Naive B cell (primary cell): ENCODE results near the gene NUCB1. TPM values are rescaled to one million over a fixed set of nuclear protein-coding genes. Genes with fewer than 3 reads are reported as not detected.
"Not testable (repeated sequence)": the region's sequence is repeated elsewhere in the genome, so short reads cannot be mapped to it uniquely, and the experiment has no call there.

ENCODE experiments used
- ATAC-seq, 2 donors: fragments of 150-1000 bp; cut with Tn5 transposase; 2 replicates each; pipeline ENCODE4 v1.10.0; 2021; ENCODE audit warnings: low read depth in 2 of 2, mild to moderate bottlenecking in 2 of 2, moderate library complexity in 2 of 2
- DNase-seq: peaks from one replicate; pipeline ENCODE4 v3.0.0; 2022
- H3K27ac Mint-ChIP-seq, 6 donors: one replicate each; pipeline ENCODE4 v1.8.0; 2020 to 2022; ENCODE audit warnings: mild to moderate bottlenecking in 6 of 6, mixed read lengths in 6 of 6, moderate library complexity in 5 of 6, inconsistent platforms in 2 of 6
- H3K27me3 Mint-ChIP-seq, 3 donors: one replicate each; pipeline ENCODE4 v1.8.0; 2021 to 2022; ENCODE audit warnings: mixed read lengths in 3 of 3, mild to moderate bottlenecking in 1 of 3
- H3K36me3 Mint-ChIP-seq, 2 donors: one replicate each; pipeline ENCODE4 v1.8.0; 2020 to 2022; ENCODE audit warnings: mixed read lengths in 2 of 2, inconsistent platforms in 1 of 2, mild to moderate bottlenecking in 1 of 2
- H3K4me1 Mint-ChIP-seq, 3 donors: one replicate each; pipeline ENCODE4 v1.8.0; 2020 to 2022; ENCODE audit warnings: mixed read lengths in 3 of 3, inconsistent platforms in 1 of 3, mild to moderate bottlenecking in 1 of 3, moderate library complexity in 1 of 3
- H3K4me3 Mint-ChIP-seq, 8 donors: one replicate each; pipeline ENCODE4 v1.8.0; 2020 to 2022; ENCODE audit warnings: mild to moderate bottlenecking in 8 of 8, mixed read lengths in 8 of 8, moderate library complexity in 8 of 8, inconsistent platforms in 2 of 8
- H3K9me3 Mint-ChIP-seq, 7 donors: one replicate each; pipeline ENCODE4 v1.8.0; 2020 to 2022; ENCODE audit warnings: mixed read lengths in 7 of 7, mild to moderate bottlenecking in 5 of 7, inconsistent platforms in 2 of 7, moderate library complexity in 1 of 7
- polyA plus RNA-seq, 6 donors: library from polyadenylated mRNA; unstranded; fragments of 300-500 nt; fragmentation: Illumina TruSeq; gene quantifications; one replicate each; pipeline ENCODE4 v1.2.3, GENCODE V29; 2021; ENCODE audit warnings: low read depth in 6 of 6

The NUCB1 gene
- polyA plus RNA-seq, 6 donors from 2014 or later, result 48.8 to 90.6 (median 54.6) TPM

- H3K27me3 Mint-ChIP-seq, result no peaks in the 10 kb centered on the region
- ATAC-seq (no peak), DNase-seq (no peak)
- H3K36me3 Mint-ChIP-seq, result peaks cover 12 to 20% of the 10 kb centered on the region in 2 donors
- peaks cover 0 to 2% (median 0%) of the 10 kb centered on the region in 7 donors for H3K9me3 Mint-ChIP-seq
- peak overlapping the region; percentile 69 to 100 (median 78) for H3K27ac Mint-ChIP-seq
- peak overlapping the region in 4 of 8 donors; percentile 20 to 99 (median 34) for H3K4me3 Mint-ChIP-seq
- peaks cover 32 to 49% (median 32%) of the 10 kb centered on the region in 3 donors for H3K4me1 Mint-ChIP-seq
These were observed 21.7 kb upstream of the NUCB1 start for GRCh38 chr19:48878196-48879024.

DNA sequence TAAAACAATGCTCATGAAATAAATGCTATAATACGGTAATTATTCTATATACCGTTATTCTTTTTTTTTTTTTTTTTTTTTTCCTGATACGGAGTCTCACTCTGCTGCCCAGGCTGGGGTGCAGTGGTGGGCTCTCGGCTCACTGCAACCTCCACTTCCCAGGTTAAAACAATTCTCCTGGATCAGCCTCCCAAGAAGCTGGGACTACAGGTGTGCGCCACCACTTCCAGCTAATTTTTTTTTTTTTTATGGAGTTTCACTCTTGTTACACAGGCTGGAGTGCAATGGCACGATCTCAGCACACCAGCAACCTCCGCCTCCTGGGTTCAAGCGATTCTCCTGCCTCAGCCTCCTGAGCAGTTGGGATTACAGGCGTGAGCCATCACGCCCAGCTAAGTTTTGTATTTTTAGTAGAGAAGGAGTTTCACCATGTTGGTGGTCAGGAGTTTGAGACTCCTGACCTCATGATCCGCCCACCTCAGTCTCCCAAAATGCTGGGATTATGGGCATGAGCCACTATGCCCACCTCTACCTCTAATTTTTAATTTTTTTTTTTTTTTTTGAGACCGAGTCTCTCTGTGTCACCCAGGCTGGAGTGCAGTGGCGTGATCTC lies 21.0 kb upstream of the NUCB1 start:
- peak overlapping the region in 1 of 8 donors; percentile 99 for H3K4me3 Mint-ChIP-seq
- no peak for ATAC-seq
- no peak for DNase-seq
- H3K27me3 Mint-ChIP-seq, result no peaks in the 10 kb centered on the region
- peak overlapping the region in 3 of 6 donors; percentile 51 to 100 (median 59) for H3K27ac Mint-ChIP-seq
- H3K9me3 Mint-ChIP-seq, result peaks cover 0 to 2% (median 0%) of the 10 kb centered on the region in 7 donors
- H3K36me3 Mint-ChIP-seq, result peaks cover 5 to 12% of the 10 kb centered on the region in 2 donors
- H3K4me1 Mint-ChIP-seq, result peaks cover 25 to 42% (median 25%) of the 10 kb centered on the region in 3 donors

GRCh38 chr19:48879696-48880095 lies 20.4 kb upstream of the NUCB1 start:
- not testable (repeated sequence) for H3K9me3 Mint-ChIP-seq, DNase-seq, H3K36me3 Mint-ChIP-seq, H3K27me3 Mint-ChIP-seq, ATAC-seq
- peak overlapping the region in 1 of 8 donors; percentile 78 for H3K4me3 Mint-ChIP-seq
- H3K4me1 Mint-ChIP-seq, result peaks cover 19 to 36% (median 21%) of the 10 kb centered on the region in 3 donors
- H3K27ac Mint-ChIP-seq, result peak overlapping the region in 4 of 6 donors; percentile 51 to 100 (median 60)

GRCh38 chr19:48881741-48882657 lies 18.1 kb upstream of the NUCB1 start:
- no peaks in the 10 kb centered on the region for H3K36me3 Mint-ChIP-seq
- H3K27me3 Mint-ChIP-seq, result no peaks in the 10 kb centered on the region
- H3K4me1 Mint-ChIP-seq, result peaks cover 0 to 16% (median 7%) of the 10 kb centered on the region in 3 donors
- peak overlapping the region in 2 of 6 donors; percentile 72 to 94 for H3K27ac Mint-ChIP-seq
- ATAC-seq (peak; percentile 20 to 31), DNase-seq (peak; percentile 33)
- H3K4me3 Mint-ChIP-seq, result peak overlapping the region in 2 of 8 donors; percentile 35 to 65
- peaks cover 0 to 2% (median 0%) of the 10 kb centered on the region in 7 donors for H3K9me3 Mint-ChIP-seq

DNA sequence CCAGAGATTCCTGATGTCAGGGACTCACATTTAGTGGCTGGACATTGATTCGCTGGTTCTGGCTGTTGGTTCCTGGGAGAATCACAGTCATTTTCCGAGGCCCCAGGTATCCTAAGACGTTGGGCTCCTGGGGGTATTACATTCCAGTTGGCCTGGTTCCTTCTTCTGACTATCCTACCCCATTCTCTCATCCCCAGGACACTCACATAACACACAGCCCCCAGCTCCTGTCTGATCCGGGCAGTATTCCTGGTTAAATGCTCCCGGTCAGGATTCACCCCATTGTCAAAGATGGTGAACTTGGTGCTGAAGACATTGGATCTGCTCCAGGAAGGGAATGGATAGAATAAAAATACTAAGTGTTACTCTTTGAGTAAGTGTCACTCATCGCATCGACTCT lies 16.4 kb upstream of the NUCB1 start:
- no peak for ATAC-seq
- no peak overlapping the region for H3K4me3 Mint-ChIP-seq

GRCh38 chr19:48887861-48888612 lies 12.1 kb upstream of the NUCB1 start:
- no peaks in the 10 kb centered on the region for H3K36me3 Mint-ChIP-seq
- DNase-seq (no peak), ATAC-seq (no peak)
- H3K27me3 Mint-ChIP-seq, result peaks cover 4 to 25% (median 19%) of the 10 kb centered on the region in 3 donors
- H3K4me3 Mint-ChIP-seq, result no peak overlapping the region
- no peaks in the 10 kb centered on the region for H3K9me3 Mint-ChIP-seq
- H3K27ac Mint-ChIP-seq, result peak overlapping the region in 1 of 6 donors; percentile 42
- H3K4me1 Mint-ChIP-seq, result peaks cover 0 to 4% (median 0%) of the 10 kb centered on the region in 3 donors

More for the DNA sequence above, 16.4 kb upstream of the NUCB1 start:
- H3K27ac Mint-ChIP-seq, result no peak overlapping the region
- no peak for DNase-seq
- H3K27me3 Mint-ChIP-seq, result no peaks in the 10 kb centered on the region
- H3K9me3 Mint-ChIP-seq, result peaks cover 0 to 2% (median 0%) of the 10 kb centered on the region in 7 donors
- H3K4me1 Mint-ChIP-seq, result peaks cover 0 to 6% (median 4%) of the 10 kb centered on the region in 3 donors
- H3K36me3 Mint-ChIP-seq, result no peaks in the 10 kb centered on the region

DNA sequence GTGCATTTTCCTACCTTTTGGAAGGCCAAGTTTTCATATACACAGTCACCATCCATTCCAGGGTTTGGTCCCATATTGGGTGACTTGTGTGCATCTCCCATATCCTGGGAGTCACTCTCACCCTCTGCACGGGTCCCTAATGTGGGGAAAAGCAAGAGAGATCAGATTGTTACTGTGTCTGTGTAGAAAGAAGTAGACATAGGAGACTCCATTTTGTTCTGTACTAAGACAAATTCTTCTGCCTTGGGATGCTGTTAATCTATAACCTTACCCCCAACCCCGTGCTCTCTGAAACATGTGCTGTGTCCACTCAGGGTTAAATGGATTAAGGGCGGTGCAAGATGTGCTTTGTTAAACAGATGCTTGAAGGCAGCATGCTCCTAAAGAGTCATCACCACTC lies 10.6 kb upstream of the NUCB1 start:
- not testable (repeated sequence) for ATAC-seq, H3K4me1 Mint-ChIP-seq, H3K9me3 Mint-ChIP-seq, H3K4me3 Mint-ChIP-seq, DNase-seq, H3K36me3 Mint-ChIP-seq, H3K27ac Mint-ChIP-seq
- H3K27me3 Mint-ChIP-seq, result peaks cover 10 to 34% (median 27%) of the 10 kb centered on the region in 3 donors

DNA sequence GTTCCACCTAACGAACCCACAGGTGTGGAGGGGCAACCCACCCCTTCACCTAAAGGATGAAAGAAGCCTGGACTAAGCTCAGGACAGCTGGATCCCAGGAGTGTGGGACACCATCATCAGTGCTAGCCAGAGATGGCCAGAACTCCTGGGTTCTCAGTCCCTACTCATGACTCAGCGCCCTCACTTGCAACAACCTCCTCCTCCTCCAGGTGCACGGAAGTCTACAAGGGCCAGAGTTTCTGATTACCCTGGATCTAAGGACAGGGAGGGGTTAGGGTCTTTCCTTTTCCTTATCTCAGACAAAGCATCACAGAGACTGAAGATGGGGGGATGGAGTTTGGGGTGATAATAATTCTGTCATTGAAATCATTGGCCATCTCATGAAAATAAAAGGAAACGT lies 9.6 kb upstream of the NUCB1 start:
- Mint-ChIP-seq H3K4me1 (peaks cover 4 to 10% (median 8%) of the 10 kb centered on the region in 3 donors), H3K27me3 (peaks cover 14 to 45% (median 34%) of the 10 kb centered on the region in 3 donors), H3K4me3 (no peak overlapping the region), H3K27ac (no peak overlapping the region), H3K36me3 (no peaks in the 10 kb centered on the region), H3K9me3 (no peaks in the 10 kb centered on the region)
- DNase-seq, result no peak
- no peak for ATAC-seq

GRCh38 chr19:48895226-48895625 lies 4.9 kb upstream of the NUCB1 start:
- DNase-seq (no peak), ATAC-seq (no peak)
- Mint-ChIP-seq H3K36me3 (no peaks in the 10 kb centered on the region), H3K4me1 (peaks cover 14 to 30% (median 29%) of the 10 kb centered on the region in 3 donors), H3K27ac (no peak overlapping the region), H3K9me3 (no peaks in the 10 kb centered on the region), H3K27me3 (peaks cover 14 to 71% (median 43%) of the 10 kb centered on the region in 3 donors), H3K4me3 (peak overlapping the region in 4 of 8 donors; percentile 3 to 75 (median 60))

DNA sequence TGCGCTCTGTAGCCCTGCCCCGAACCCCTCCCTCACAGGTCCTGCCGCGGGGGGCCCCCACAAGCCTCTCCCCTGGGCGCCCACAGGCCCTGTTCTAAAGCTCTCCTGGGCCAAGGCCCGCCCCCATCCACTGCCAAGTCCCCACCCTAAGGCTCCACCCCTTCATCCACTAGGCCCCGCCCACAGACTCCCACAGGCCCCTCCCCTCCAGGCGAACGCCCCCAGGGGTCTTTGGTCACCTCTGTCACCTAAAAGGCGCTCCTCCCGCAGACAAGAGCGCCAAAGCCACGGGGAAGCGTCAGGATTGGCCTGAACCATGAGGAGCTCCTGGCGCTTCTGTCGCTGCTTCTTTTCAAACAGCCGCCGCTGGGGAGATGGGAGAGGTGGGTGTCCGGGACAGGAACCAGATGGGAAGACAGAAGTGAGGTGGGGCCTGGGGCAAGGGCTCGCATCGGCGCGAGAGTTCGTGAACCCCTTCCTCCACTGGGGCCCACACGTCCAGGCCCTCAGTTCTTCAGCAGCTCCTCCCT lies 3.9 kb upstream of the NUCB1 start:
- peaks cover 14 to 64% (median 37%) of the 10 kb centered on the region in 3 donors for H3K27me3 Mint-ChIP-seq

GRCh38 chr19:48897181-48897580 lies 2.9 kb upstream of the NUCB1 start:
- Mint-ChIP-seq H3K27ac (no peak overlapping the region), H3K27me3 (peaks cover 14 to 55% (median 28%) of the 10 kb centered on the region in 3 donors)

More for the DNA sequence above, 3.9 kb upstream of the NUCB1 start:
- no peaks in the 10 kb centered on the region for H3K9me3 Mint-ChIP-seq
- peak overlapping the region in 2 of 6 donors; percentile 57 to 71 for H3K27ac Mint-ChIP-seq
- H3K36me3 Mint-ChIP-seq, result no peaks in the 10 kb centered on the region
- peak overlapping the region in 7 of 8 donors; percentile 49 to 79 (median 68) for H3K4me3 Mint-ChIP-seq
- peaks cover 16 to 40% (median 39%) of the 10 kb centered on the region in 3 donors for H3K4me1 Mint-ChIP-seq
- ATAC-seq, result peak; percentile 36 to 41
- DNase-seq, result peak; percentile 41

GRCh38 chr19:48899386-48899749 lies 744 bp upstream of the NUCB1 start:
- ATAC-seq, H3K36me3 Mint-ChIP-seq, H3K9me3 Mint-ChIP-seq, DNase-seq: not testable (repeated sequence)
- Mint-ChIP-seq H3K27me3 (peaks cover 5 to 38% (median 17%) of the 10 kb centered on the region in 3 donors), H3K4me1 (peaks cover 30 to 54% (median 53%) of the 10 kb centered on the region in 3 donors), H3K27ac (peak overlapping the region in 3 of 6 donors; percentile 33 to 81 (median 65)), H3K4me3 (peak overlapping the region in 7 of 8 donors; percentile 83 to 100 (median 97))

More at GRCh38 chr19:48897181-48897580, 2.9 kb upstream of the NUCB1 start:
- no peak for DNase-seq
- H3K36me3 Mint-ChIP-seq, result no peaks in the 10 kb centered on the region
- no peak for ATAC-seq
- H3K4me3 Mint-ChIP-seq, result peak overlapping the region in 4 of 8 donors; percentile 15 to 59 (median 31)
- H3K9me3 Mint-ChIP-seq, result no peaks in the 10 kb centered on the region
- peaks cover 20 to 47% (median 46%) of the 10 kb centered on the region in 3 donors for H3K4me1 Mint-ChIP-seq
